ENCODE data around the gene GRAMD2B. TPM values are rescaled to one million over a fixed set of nuclear protein-coding genes. Genes with fewer than 3 reads are reported as not detected.

GRAMD2B gene
- polyA plus RNA-seq, 1 donor from 2014 or later, result not detected

DNA sequence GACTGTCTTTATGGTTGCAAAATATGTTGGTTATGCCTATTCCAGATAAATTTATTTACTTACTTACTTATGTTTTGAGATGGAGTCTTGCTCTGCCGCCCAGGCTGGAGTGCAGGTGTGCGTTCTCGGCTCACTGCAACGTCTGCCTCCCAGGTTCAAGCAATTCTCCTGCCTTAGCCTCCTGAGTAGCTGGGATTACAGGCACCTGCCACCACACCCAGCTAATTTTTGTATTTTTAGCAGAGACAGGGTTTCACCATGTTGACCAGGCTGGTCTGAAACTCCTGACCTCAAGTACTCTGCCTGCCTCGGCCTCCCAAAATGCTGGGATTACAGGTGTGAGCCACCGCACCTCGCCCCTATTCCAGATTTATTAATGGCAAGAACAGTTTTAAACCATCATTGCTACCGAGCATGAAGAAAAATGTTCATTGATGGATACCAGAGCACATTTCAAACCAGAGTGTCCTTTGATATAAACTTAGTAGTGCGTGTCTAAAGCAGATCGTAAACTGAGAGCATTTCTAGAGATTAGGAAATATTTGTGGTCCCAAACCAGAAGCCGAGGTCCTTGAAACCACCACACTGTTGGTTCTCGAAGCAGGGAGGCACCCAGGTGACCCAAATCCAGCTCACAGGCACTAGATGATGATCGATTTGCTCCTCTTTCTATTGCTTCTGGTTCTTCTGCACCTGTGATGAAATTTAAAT, 85.2 kb downstream of the GRAMD2B start:
- Histone ChIP-seq H3K27ac (ENCODE audit: low read length) (no peak overlapping the region), H3K9me3 (ENCODE audit: low read length) (no peaks in the 10 kb centered on the region), H3K9me2 (ENCODE audit: insufficient read depth, low read length) (no peaks in the 10 kb centered on the region), H4K20me1 (ENCODE audit: insufficient read depth) (no peaks in the 10 kb centered on the region), H3K79me2 (replicated peaks; ENCODE audit: insufficient read depth, low read length) (no peaks in the 10 kb centered on the region), H3K9ac (ENCODE audit: low read length) (no peak overlapping the region), H3K4me3 (ENCODE audit: low read length) (no peak overlapping the region), H3F3A (ENCODE audit: insufficient read depth, low read length, poor library complexity, severe bottlenecking) (peaks cover 6% of the 10 kb centered on the region), H2AFZ (ENCODE audit: low read depth, low read length) (no peak overlapping the region), H3K4me2 (ENCODE audit: low read length) (no peak overlapping the region), H3K27me3 (ENCODE audit: insufficient read depth, low read depth, low read length) (no peaks in the 10 kb centered on the region), H3K36me3 (ENCODE audit: insufficient read depth, low read length) (no peaks in the 10 kb centered on the region)
- TF ChIP-seq RAD21 (conservative IDR thresholded peaks at IDR 0.05) (no peak), SMC3 (conservative IDR thresholded peaks at IDR 0.05; ENCODE audit: poor library complexity) (no peak), CTCF (IDR thresholded peaks at IDR 0.05; ENCODE audit: poor library complexity, severe bottlenecking) (no peak), TAF1 (IDR thresholded peaks at IDR 0.05; ENCODE audit: low read depth) (no peak), MXI1 (conservative IDR thresholded peaks at IDR 0.05; ENCODE audit: poor library complexity, severe bottlenecking) (no peak), EP300 (conservative IDR thresholded peaks at IDR 0.05; ENCODE audit: poor library complexity, severe bottlenecking) (no peak), EZH2 (IDR thresholded peaks at IDR 0.05; ENCODE audit: borderline replicate concordance, insufficient read depth, low read length, poor library complexity, severe bottlenecking) (no peak), POLR2AphosphoS5 (IDR thresholded peaks at IDR 0.05) (no peak)
- TF ChIP-seq, protein P1, sequence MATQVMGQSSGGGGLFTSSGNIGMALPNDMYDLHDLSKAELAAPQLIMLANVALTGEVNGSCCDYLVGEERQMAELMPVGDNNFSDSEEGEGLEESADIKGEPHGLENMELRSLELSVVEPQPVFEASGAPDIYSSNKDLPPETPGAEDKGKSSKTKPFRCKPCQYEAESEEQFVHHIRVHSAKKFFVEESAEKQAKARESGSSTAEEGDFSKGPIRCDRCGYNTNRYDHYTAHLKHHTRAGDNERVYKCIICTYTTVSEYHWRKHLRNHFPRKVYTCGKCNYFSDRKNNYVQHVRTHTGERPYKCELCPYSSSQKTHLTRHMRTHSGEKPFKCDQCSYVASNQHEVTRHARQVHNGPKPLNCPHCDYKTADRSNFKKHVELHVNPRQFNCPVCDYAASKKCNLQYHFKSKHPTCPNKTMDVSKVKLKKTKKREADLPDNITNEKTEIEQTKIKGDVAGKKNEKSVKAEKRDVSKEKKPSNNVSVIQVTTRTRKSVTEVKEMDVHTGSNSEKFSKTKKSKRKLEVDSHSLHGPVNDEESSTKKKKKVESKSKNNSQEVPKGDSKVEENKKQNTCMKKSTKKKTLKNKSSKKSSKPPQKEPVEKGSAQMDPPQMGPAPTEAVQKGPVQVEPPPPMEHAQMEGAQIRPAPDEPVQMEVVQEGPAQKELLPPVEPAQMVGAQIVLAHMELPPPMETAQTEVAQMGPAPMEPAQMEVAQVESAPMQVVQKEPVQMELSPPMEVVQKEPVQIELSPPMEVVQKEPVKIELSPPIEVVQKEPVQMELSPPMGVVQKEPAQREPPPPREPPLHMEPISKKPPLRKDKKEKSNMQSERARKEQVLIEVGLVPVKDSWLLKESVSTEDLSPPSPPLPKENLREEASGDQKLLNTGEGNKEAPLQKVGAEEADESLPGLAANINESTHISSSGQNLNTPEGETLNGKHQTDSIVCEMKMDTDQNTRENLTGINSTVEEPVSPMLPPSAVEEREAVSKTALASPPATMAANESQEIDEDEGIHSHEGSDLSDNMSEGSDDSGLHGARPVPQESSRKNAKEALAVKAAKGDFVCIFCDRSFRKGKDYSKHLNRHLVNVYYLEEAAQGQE (IDR thresholded peaks at IDR 0.05; ENCODE audit: borderline replicate concordance), result no peak

- H3K4me2 ChIP-seq (ENCODE audit: low read length), result no peak overlapping the region
- H3K79me2 ChIP-seq (replicated peaks; ENCODE audit: insufficient read depth, low read length), result no peaks in the 10 kb centered on the region
- H3K36me3 ChIP-seq (ENCODE audit: insufficient read depth, low read length), result no peaks in the 10 kb centered on the region
- no peak overlapping the region for H2AFZ ChIP-seq (ENCODE audit: low read depth, low read length)
- no peaks in the 10 kb centered on the region for H3K9me2 ChIP-seq (ENCODE audit: insufficient read depth, low read length)
- peaks cover 6% of the 10 kb centered on the region for H3F3A ChIP-seq (ENCODE audit: insufficient read depth, low read length, poor library complexity, severe bottlenecking)
- no peak overlapping the region for H3K9ac ChIP-seq (ENCODE audit: low read length)
- H4K20me1 ChIP-seq (ENCODE audit: insufficient read depth), result no peaks in the 10 kb centered on the region
- no peaks in the 10 kb centered on the region for H3K9me3 ChIP-seq (ENCODE audit: low read length)
- no peaks in the 10 kb centered on the region for H3K27me3 ChIP-seq (ENCODE audit: insufficient read depth, low read depth, low read length)
- no peak overlapping the region for H3K27ac ChIP-seq (ENCODE audit: low read length)
- no peak overlapping the region for H3K4me3 ChIP-seq (ENCODE audit: low read length)
- TF ChIP-seq EZH2 (IDR thresholded peaks at IDR 0.05; ENCODE audit: borderline replicate concordance, insufficient read depth, low read length, poor library complexity, severe bottlenecking) (no peak), CTCF (IDR thresholded peaks at IDR 0.05; ENCODE audit: poor library complexity, severe bottlenecking) (no peak), MXI1 (conservative IDR thresholded peaks at IDR 0.05; ENCODE audit: poor library complexity, severe bottlenecking) (no peak), SMC3 (conservative IDR thresholded peaks at IDR 0.05; ENCODE audit: poor library complexity) (no peak)
- TF ChIP-seq, protein P1 (IDR thresholded peaks at IDR 0.05; ENCODE audit: borderline replicate concordance), result no peak
Measured at GRCh38 chr5:126508962-126509279, 85.7 kb downstream of the GRAMD2B start.
